Immature natural killer cell (primary cell): ENCODE data around the gene COL1A1. TPM values are rescaled to one million over a fixed set of nuclear protein-coding genes. Genes with fewer than 3 reads are reported as not detected.

Experiments used
- DNase-seq, 3 donors: peaks; one replicate each; pipeline ENCODE4 v3.0.0; 2022; ENCODE audit warnings: mixed read lengths in 1 of 3
- H3K27ac Mint-ChIP-seq, 6 donors: one replicate each; pipeline ENCODE4 v1.8.0; 2020; ENCODE audit warnings: mixed read lengths in 6 of 6, mild to moderate bottlenecking in 5 of 6, inconsistent platforms in 4 of 6, moderate library complexity in 3 of 6
- H3K27me3 Mint-ChIP-seq, 3 donors: one replicate each; pipeline ENCODE4 v1.8.0; 2020 to 2021; ENCODE audit warnings: low read depth in 3 of 3, mild to moderate bottlenecking in 3 of 3, mixed read lengths in 3 of 3, moderate library complexity in 3 of 3, inconsistent platforms in 1 of 3
- H3K36me3 Mint-ChIP-seq, 3 donors: one replicate each; pipeline ENCODE4 v1.8.0; 2020; ENCODE audit warnings: mixed read lengths in 3 of 3, inconsistent platforms in 2 of 3, mild to moderate bottlenecking in 2 of 3
- H3K4me1 Mint-ChIP-seq, 2 donors: one replicate each; pipeline ENCODE4 v1.8.0; 2020; ENCODE audit warnings: inconsistent platforms in 2 of 2, mild to moderate bottlenecking in 2 of 2, mixed read lengths in 2 of 2, moderate library complexity in 1 of 2
- H3K4me3 Mint-ChIP-seq, 5 donors: one replicate each; pipeline ENCODE4 v1.8.0; 2020; ENCODE audit warnings: mild to moderate bottlenecking in 5 of 5, mixed read lengths in 5 of 5, inconsistent platforms in 3 of 5, moderate library complexity in 3 of 5
- H3K9me3 Mint-ChIP-seq, 6 donors: one replicate each; pipeline ENCODE4 v1.8.0; 2020; ENCODE audit warnings: mild to moderate bottlenecking in 6 of 6, mixed read lengths in 6 of 6, inconsistent platforms in 4 of 6, moderate library complexity in 3 of 6
- polyA plus RNA-seq, 3 donors: library from polyadenylated mRNA; unstranded; fragments of 300-500 nt; fragmentation: Illumina TruSeq; gene quantifications; one replicate each; pipeline ENCODE4 v1.2.3, GENCODE V29; 2021

COL1A1 gene
- polyA plus RNA-seq, 3 donors from 2014 or later, result not detected

GRCh38 chr17:50190603-50191358, 10.7 kb downstream of the COL1A1 start:
- Mint-ChIP-seq H3K27me3 (peaks cover 2 to 7% (median 4%) of the 10 kb centered on the region in 3 donors), H3K4me3 (no peak overlapping the region), H3K9me3 (peaks cover 0 to 2% (median 0%) of the 10 kb centered on the region in 6 donors), H3K4me1 (no peaks in the 10 kb centered on the region), H3K27ac (no peak overlapping the region), H3K36me3 (no peaks in the 10 kb centered on the region)
- DNase-seq, result no peak

GRCh38 chr17:50190293-50190602, 11.2 kb downstream of the COL1A1 start:
- Mint-ChIP-seq H3K36me3 (no peaks in the 10 kb centered on the region), H3K4me1 (no peaks in the 10 kb centered on the region), H3K27ac (no peak overlapping the region), H3K27me3 (peaks cover 2 to 7% (median 4%) of the 10 kb centered on the region in 3 donors), H3K9me3 (peaks cover 0 to 2% (median 0%) of the 10 kb centered on the region in 6 donors), H3K4me3 (no peak overlapping the region)
- no peak for DNase-seq

- no peak overlapping the region for H3K27ac Mint-ChIP-seq
Observed at GRCh38 chr17:50189550-50190292, 11.7 kb downstream of the COL1A1 start.

GRCh38 chr17:50188921-50189549, 12.4 kb downstream of the COL1A1 start:
- Mint-ChIP-seq H3K4me1 (peaks cover 3 to 4% of the 10 kb centered on the region in 2 donors), H3K27me3 (peaks cover 2 to 6% (median 4%) of the 10 kb centered on the region in 3 donors), H3K36me3 (no peaks in the 10 kb centered on the region), H3K4me3 (no peak overlapping the region), H3K9me3 (peaks cover 0 to 2% (median 0%) of the 10 kb centered on the region in 6 donors), H3K27ac (no peak overlapping the region)
- no peak for DNase-seq

More at GRCh38 chr17:50189550-50190292, 11.7 kb downstream of the COL1A1 start:
- no peaks in the 10 kb centered on the region for H3K36me3 Mint-ChIP-seq
- no peak overlapping the region for H3K4me3 Mint-ChIP-seq
- DNase-seq, result no peak
- H3K9me3 Mint-ChIP-seq, result peaks cover 0 to 2% (median 0%) of the 10 kb centered on the region in 6 donors
- peaks cover 0 to under 1% of the 10 kb centered on the region in 2 donors for H3K4me1 Mint-ChIP-seq
- peaks cover 2 to 7% (median 4%) of the 10 kb centered on the region in 3 donors for H3K27me3 Mint-ChIP-seq

GRCh38 chr17:50188531-50188920, 12.9 kb downstream of the COL1A1 start:
- Mint-ChIP-seq H3K4me3 (no peak overlapping the region), H3K27ac (no peak overlapping the region)

GRCh38 chr17:50187751-50188530, 13.5 kb downstream of the COL1A1 start:
- no peak overlapping the region for H3K4me3 Mint-ChIP-seq
- H3K27me3 Mint-ChIP-seq, result peaks cover 2 to 4% (median 3%) of the 10 kb centered on the region in 3 donors
- peaks cover 12 to 13% of the 10 kb centered on the region in 2 donors for H3K4me1 Mint-ChIP-seq
- DNase-seq, result no peak
- H3K36me3 Mint-ChIP-seq, result no peaks in the 10 kb centered on the region
- H3K9me3 Mint-ChIP-seq, result peaks cover 0 to 2% (median 0%) of the 10 kb centered on the region in 6 donors
- no peak overlapping the region for H3K27ac Mint-ChIP-seq

More at GRCh38 chr17:50188531-50188920, 12.9 kb downstream of the COL1A1 start:
- H3K4me1 Mint-ChIP-seq, result peaks cover 8 to 9% of the 10 kb centered on the region in 2 donors
- no peaks in the 10 kb centered on the region for H3K36me3 Mint-ChIP-seq
- peaks cover 0 to 2% (median 0%) of the 10 kb centered on the region in 6 donors for H3K9me3 Mint-ChIP-seq
- H3K27me3 Mint-ChIP-seq, result peaks cover 2 to 4% (median 3%) of the 10 kb centered on the region in 3 donors
- DNase-seq, result no peak

GRCh38 chr17:50187394-50187725, 14.1 kb downstream of the COL1A1 start:
- Mint-ChIP-seq H3K27me3 (peaks cover 3 to 4% (median 4%) of the 10 kb centered on the region in 3 donors), H3K9me3 (peaks cover 0 to 2% (median 0%) of the 10 kb centered on the region in 6 donors), H3K4me3 (no peak overlapping the region), H3K4me1 (peaks cover 17% of the 10 kb centered on the region in 2 donors), H3K36me3 (no peaks in the 10 kb centered on the region), H3K27ac (no peak overlapping the region)
- no peak for DNase-seq

GRCh38 chr17:50186661-50187393, 14.6 kb downstream of the COL1A1 start:
- no peaks in the 10 kb centered on the region for H3K36me3 Mint-ChIP-seq
- peaks cover 3 to 4% (median 4%) of the 10 kb centered on the region in 3 donors for H3K27me3 Mint-ChIP-seq
- no peaks in the 10 kb centered on the region for H3K9me3 Mint-ChIP-seq
- no peak overlapping the region for H3K27ac Mint-ChIP-seq
- no peak overlapping the region for H3K4me3 Mint-ChIP-seq
- H3K4me1 Mint-ChIP-seq, result peaks cover 17% of the 10 kb centered on the region in 2 donors
- no peak for DNase-seq

- DNase-seq, result no peak
- Mint-ChIP-seq H3K9me3 (no peaks in the 10 kb centered on the region), H3K27me3 (peaks cover 4% of the 10 kb centered on the region in 3 donors), H3K27ac (no peak overlapping the region), H3K4me3 (no peak overlapping the region), H3K4me1 (peaks cover 17% of the 10 kb centered on the region in 2 donors), H3K36me3 (no peaks in the 10 kb centered on the region)
Observed at GRCh38 chr17:50185631-50186471, 15.6 kb downstream of the COL1A1 start.

- Mint-ChIP-seq H3K27ac (no peak overlapping the region), H3K36me3 (no peaks in the 10 kb centered on the region), H3K27me3 (peaks cover 2 to 4% (median 4%) of the 10 kb centered on the region in 3 donors), H3K4me1 (peaks cover 17% of the 10 kb centered on the region in 2 donors), H3K4me3 (no peak overlapping the region), H3K9me3 (no peaks in the 10 kb centered on the region)
- DNase-seq, result no peak
Observed at GRCh38 chr17:50184611-50185398, 16.6 kb downstream of the COL1A1 start.

GRCh38 chr17:50184064-50184463, 17.4 kb downstream of the COL1A1 start:
- peak overlapping the region; percentile 6 to 82 (median 58) for H3K4me3 Mint-ChIP-seq
- H3K4me1 Mint-ChIP-seq, result peaks cover 17% of the 10 kb centered on the region in 2 donors
- peak overlapping the region in 2 of 6 donors; percentile 6 to 24 for H3K27ac Mint-ChIP-seq
- H3K27me3 Mint-ChIP-seq, result peaks cover 1 to 4% (median 2%) of the 10 kb centered on the region in 3 donors
- no peak for DNase-seq
- no peaks in the 10 kb centered on the region for H3K9me3 Mint-ChIP-seq
- no peaks in the 10 kb centered on the region for H3K36me3 Mint-ChIP-seq
